Bladder microvascular endothelial cell (primary cell): ENCODE results near the gene PRPF40A. TPM values are rescaled to one million over a fixed set of nuclear protein-coding genes. Genes with fewer than 3 reads are reported as not detected.

ENCODE experiments used
- total RNA-seq: library from RNA; depleted of rRNA; stranded (reverse); fragments of >200 nt; gene quantifications from 2 replicates; pipeline ENCODE4 v1.2.3, GENCODE V29; 2014

Gene PRPF40A
- 67.5 and 126 TPM in 2 replicates for total RNA-seq

DNA sequence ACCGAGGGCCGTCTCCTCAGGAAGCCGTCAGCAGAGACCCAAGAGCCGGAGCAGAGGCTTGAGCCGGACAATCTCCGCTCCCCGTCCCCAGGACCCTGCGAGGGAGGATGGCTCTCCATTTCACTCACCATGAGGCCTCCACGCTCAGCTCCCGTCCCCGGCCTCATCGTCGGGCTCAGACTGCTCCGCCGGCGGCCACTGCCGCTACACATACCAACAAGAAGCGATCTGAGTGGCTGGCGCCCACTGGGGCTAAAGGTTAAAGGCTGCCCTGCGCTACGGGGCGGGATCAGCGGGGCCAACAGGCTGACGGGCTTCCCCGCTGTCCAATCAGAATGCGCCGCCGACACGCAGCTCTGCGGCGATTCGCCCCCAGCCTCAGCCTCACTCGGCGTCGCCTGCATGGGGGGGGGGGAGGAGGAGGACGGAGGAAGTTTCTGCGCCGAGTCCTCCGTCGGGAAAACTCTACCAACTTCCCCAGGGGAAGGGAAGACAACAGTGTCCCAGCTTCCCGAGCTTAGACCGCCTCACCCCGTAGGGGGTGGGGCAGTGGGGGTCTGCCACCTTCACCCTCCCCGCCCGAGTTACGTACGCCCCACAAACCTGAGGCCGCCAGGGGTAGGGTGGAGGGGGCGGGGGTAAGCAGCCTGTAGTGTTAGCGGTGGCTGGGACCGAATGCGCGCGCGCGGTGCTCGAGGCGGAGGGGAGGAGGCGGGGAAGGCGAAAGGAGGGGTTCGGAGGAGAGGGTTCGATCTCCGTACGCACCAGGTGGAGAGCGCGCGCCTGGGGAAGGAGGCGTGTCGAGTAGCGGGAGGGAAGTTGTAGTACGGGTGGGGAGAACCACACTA lies at the start of gene PRPF40A:
TSS of gene PRPF40A (minus strand) at position 234 of the 848 bp plus-strand sequence. CDS start at position 212, 22 bp downstream.

GRCh38 chr2:152718076-152718908 lies 1.0 kb upstream of the PRPF40A start, which contains the start of gene ARL6IP6:
TSS of gene ARL6IP6 (plus strand) at chr2:152718620. CDS start at chr2:152718625, 5 bp downstream.

Other genes starting within 250 kb of the PRPF40A start
- 21.4 and 21.8 TPM in 2 replicates for gene ARL6IP6, start 1.2 kb upstream of the PRPF40A start, total RNA-seq